Islet precursor cell (in vitro differentiated cells): ENCODE results near the gene APBB1.

Experiments
- DNase-seq: peaks from one replicate; pipeline ENCODE4 v3.0.0-alpha.2; 2018

The APBB1 gene

GRCh38 chr11:6389905-6390717 is 28.8 kb downstream of the APBB1 start, which contains the start of gene SMPD1:
TSS of gene SMPD1 (plus strand) at chr11:6390474. CDS start at chr11:6390599, 125 bp downstream.
- peak; percentile 96 for DNase-seq

- no peak for DNase-seq
Measured at GRCh38 chr11:6388748-6389147, 30.1 kb downstream of the APBB1 start.

- no peak for DNase-seq
Measured at GRCh38 chr11:6387811-6388599, 30.9 kb downstream of the APBB1 start.

GRCh38 chr11:6385046-6385777 is 33.7 kb downstream of the APBB1 start:
- DNase-seq = no peak

GRCh38 chr11:6378640-6378989 is 40.3 kb downstream of the APBB1 start:
- DNase-seq = no peak

GRCh38 chr11:6377902-6378639 is 40.8 kb downstream of the APBB1 start:
- DNase-seq = no peak

GRCh38 chr11:6371825-6372224 is 47.1 kb downstream of the APBB1 start:
- no peak for DNase-seq

GRCh38 chr11:6365659-6366058 is 53.2 kb downstream of the APBB1 start:
- DNase-seq = peak; percentile 55

- DNase-seq = peak; percentile 95
Measured at GRCh38 chr11:6362873-6363678, 55.8 kb downstream of the APBB1 start.

GRCh38 chr11:6362185-6362872 is 56.6 kb downstream of the APBB1 start:
- peak; percentile 57 for DNase-seq

GRCh38 chr11:6360183-6360582 is 58.7 kb downstream of the APBB1 start:
- DNase-seq = no peak

- DNase-seq = peak; percentile 91
Measured at GRCh38 chr11:6357222-6357621, 61.7 kb downstream of the APBB1 start.

- no peak for DNase-seq
Measured at GRCh38 chr11:6356503-6357055, 62.3 kb downstream of the APBB1 start.

GRCh38 chr11:6354651-6355485 is 64.0 kb downstream of the APBB1 start:
- DNase-seq = no peak

- peak; percentile 93 for DNase-seq
Measured at GRCh38 chr11:6353367-6353987, 65.4 kb downstream of the APBB1 start.

- DNase-seq = no peak
Measured at GRCh38 chr11:6351782-6352382, 67.0 kb downstream of the APBB1 start.

GRCh38 chr11:6350486-6350885 is 68.4 kb downstream of the APBB1 start:
- DNase-seq = no peak

- DNase-seq = no peak
Measured at GRCh38 chr11:6350043-6350442, 68.9 kb downstream of the APBB1 start.

- DNase-seq = no peak
Measured at GRCh38 chr11:6345366-6345765, 73.5 kb downstream of the APBB1 start.
